ENCODE measurements around the gene TAOK1. TPM values are rescaled to one million over a fixed set of nuclear protein-coding genes. Genes with fewer than 3 reads are reported as not detected.
A peak's percentile ranks its signal among the peaks of the same experiment; 100 is the strongest.
"Not testable (repeated sequence)": the region's sequence is repeated elsewhere in the genome, so short reads cannot be mapped to it uniquely, and the experiment has no call there.

The TAOK1 gene
- total RNA-seq, result 10 to 100 TPM; 54.7 to 71.8 (median 64.9) TPM

DNA sequence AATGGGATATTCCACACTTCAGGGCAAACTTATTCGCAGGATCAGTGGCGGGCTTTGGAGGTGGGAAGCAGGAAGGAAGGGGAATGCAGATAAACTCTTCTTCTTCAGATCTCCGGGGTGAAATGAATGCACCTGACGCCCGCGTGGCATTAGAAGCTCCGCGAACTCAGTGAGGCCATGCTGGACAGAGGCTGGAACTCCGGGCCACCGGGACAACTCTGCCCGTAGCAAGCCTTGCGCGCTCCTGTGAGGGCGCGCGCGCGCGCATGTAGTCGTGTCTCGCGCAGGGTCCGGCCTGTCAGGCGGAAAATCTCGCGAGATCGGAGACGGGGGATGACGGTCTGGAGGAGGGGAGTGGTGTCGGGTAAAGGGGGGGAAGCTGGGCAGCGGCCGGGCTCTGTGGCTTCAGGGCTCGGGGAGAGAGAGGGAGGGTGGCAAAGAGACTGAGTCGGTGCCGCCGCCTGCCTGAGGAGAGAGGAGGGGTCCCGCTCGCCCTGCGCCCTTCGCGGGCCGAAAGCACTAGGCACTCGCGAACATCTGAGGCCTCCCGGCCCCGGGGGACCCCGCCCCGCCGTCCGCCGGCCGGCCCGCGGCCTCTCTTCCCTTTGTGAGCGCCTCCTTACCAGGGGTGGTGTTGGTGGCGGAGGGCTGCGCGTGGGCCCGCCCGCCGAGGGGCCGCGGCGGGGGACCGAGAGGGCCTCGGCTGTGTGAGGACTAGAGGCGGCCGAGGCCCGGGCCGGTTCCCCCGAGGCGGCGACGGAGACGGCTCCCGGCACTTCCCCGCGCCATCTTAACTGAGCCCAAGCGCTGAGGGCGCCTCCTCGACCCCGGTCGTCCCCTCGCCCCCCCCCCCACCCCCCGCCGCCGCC lies at the start of gene TAOK1:
Gene TAOK1, plus strand, starts transcription at position 382 of the 869 bp plus-strand sequence. CDS start 61,186 bp downstream, outside the sequence.
- peak within 1 kb of the TSS; percentile 92 for H3K4me3 ChIP-seq (ENCODE audit: low read depth, poor library complexity, severe bottlenecking)
- 1% methylated on average over 61 to 74 of the region's 87 CpGs for WGBS, 2 donors

DNA sequence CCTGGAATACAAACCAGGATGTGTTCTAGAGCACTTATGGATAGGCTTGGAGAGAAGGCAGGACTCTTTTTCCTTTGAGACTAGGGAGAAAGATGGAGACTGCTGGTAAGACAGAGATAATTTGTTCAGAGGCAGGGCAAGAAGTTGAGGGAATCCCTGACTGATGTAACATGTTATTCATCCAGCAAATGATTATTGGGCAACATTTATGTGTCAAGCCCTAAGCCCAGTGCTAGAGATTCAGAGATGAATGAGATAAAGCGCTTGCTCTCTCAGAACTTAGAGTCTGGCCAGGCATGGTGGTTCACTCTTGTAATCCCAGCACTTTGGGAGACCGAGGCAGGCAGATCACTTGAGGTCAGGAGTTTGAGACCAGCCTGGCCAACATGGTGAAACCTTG lies 48.4 kb upstream of the TAOK1 start:
- no peak overlapping the region for H3K4me3 ChIP-seq (ENCODE audit: low read depth, poor library complexity, severe bottlenecking)
- 80 to 84% methylated on average over 2 of the region's 2 CpGs for WGBS, 2 donors
- DNase-seq (ENCODE audit: low spot score in 2 of 2), result no peak
- no peak for TF ChIP-seq POLR2A (IDR thresholded peaks at IDR 0.05)
- TF ChIP-seq, protein P1, sequence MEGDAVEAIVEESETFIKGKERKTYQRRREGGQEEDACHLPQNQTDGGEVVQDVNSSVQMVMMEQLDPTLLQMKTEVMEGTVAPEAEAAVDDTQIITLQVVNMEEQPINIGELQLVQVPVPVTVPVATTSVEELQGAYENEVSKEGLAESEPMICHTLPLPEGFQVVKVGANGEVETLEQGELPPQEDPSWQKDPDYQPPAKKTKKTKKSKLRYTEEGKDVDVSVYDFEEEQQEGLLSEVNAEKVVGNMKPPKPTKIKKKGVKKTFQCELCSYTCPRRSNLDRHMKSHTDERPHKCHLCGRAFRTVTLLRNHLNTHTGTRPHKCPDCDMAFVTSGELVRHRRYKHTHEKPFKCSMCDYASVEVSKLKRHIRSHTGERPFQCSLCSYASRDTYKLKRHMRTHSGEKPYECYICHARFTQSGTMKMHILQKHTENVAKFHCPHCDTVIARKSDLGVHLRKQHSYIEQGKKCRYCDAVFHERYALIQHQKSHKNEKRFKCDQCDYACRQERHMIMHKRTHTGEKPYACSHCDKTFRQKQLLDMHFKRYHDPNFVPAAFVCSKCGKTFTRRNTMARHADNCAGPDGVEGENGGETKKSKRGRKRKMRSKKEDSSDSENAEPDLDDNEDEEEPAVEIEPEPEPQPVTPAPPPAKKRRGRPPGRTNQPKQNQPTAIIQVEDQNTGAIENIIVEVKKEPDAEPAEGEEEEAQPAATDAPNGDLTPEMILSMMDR (IDR thresholded peaks at IDR 0.05), result no peak
- intact Hi-C loops (cut with DNase I; ENCODE audit: low total_unique reads), result no loop called here

More for the DNA sequence above, at the start of gene TAOK1:
- peak; percentile 98 to 100 for DNase-seq (ENCODE audit: low spot score in 2 of 2)
- intact Hi-C loops (cut with DNase I; ENCODE audit: low total_unique reads), result no loop called here
- peak in 1 of 2 donors; percentile 60 for TF ChIP-seq POLR2A (IDR thresholded peaks at IDR 0.05)
- TF ChIP-seq, protein P1 (IDR thresholded peaks at IDR 0.05), result no peak

DNA sequence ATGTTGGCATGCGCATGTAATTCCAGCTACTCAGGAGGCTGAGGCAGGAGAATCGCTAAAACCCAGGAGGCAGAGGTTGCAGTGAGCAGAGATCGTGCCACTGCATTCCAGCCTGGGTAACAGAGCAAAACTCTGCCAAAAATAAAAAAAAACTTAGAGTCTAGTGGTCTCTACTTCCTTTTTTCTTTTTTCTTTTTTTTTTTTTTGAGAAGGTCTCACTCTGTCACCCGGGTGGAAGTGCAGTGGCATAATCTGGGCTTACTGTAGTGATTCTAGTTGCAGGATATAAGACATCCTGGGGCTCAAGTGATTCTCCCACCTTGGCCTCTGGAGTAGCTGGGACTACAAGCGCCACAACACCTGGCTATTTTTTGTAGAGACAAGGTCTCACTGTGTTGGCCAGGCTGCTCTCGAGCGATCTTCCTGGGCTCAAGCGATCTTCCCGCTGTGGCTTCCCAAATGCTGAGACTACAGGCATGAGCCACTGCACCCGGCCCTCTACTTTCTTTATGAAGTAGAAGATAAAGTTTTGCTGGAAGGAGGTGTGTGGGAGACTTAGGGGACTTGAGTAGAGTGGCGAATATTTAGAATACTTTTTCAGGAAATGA lies 47.9 kb upstream of the TAOK1 start:
- no peak overlapping the region for H3K4me3 ChIP-seq (ENCODE audit: low read depth, poor library complexity, severe bottlenecking)
- TF ChIP-seq POLR2A (IDR thresholded peaks at IDR 0.05), result no peak
- TF ChIP-seq, protein P1 (IDR thresholded peaks at IDR 0.05), result no peak
- WGBS, 2 donors, result 82% methylated on average over 11 of the region's 11 CpGs
- peak in 1 of 2 donors; percentile 56 for DNase-seq (ENCODE audit: low spot score in 2 of 2)
- intact Hi-C loops (cut with DNase I; ENCODE audit: low total_unique reads), result no loop called here

DNA sequence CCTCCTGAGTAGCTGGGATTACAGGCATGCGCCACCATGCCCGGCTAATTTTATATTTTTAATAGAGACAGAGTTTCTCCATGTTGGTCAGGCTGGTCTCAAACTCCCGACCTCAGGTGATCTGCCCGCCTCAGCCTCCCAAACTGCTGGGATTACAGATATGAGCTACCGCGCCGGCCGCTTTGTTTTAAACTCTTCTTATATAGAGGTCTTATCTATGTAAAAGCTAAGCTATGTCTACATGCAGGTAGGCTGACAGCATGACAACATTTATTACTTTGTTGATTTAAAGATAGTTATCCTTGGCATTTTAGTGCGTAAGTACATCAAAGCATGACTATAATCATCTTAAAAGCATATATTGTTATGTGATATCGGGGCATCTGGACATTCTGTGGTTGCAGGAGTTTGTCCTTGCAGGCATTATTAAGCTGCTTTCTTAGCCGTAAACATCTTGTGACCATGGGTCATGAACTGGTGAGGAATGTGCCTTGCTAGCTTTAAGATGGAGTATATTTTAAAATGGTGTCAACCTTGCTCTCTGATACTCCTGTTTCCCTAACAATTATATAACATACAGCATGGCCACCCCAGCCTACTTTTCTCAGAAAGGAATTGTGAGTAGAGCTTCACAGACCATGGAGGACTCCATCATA lies 45.8 kb upstream of the TAOK1 start:
- WGBS, 2 donors, result 88% methylated on average over 11 of the region's 11 CpGs
- no peak overlapping the region for H3K4me3 ChIP-seq (ENCODE audit: low read depth, poor library complexity, severe bottlenecking)
- peak in 1 of 2 donors; percentile 32 for DNase-seq (ENCODE audit: low spot score in 2 of 2)
- TF ChIP-seq, protein P1 (IDR thresholded peaks at IDR 0.05), result no peak
- TF ChIP-seq POLR2A (IDR thresholded peaks at IDR 0.05), result no peak
- intact Hi-C loops (cut with DNase I; ENCODE audit: low total_unique reads), result no loop called here

DNA sequence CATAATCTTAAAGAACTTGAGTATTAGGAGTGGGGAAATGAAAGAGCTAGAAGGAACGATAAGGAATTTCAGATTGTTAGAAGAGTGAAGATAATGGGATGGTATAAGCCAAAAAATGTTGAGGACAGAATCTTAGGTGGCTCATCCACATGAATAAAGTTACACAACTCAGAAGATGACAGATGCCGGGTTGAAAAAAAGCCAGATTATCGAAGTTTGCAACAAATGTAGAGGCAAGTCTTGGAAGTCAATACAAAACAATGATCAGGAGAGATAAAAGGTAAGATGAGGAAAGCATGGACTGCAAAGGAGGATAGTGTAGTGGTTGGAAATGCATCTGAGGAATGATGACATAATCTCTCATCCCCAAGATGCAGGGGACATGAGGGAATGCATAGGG lies 45.1 kb upstream of the TAOK1 start:
- TF ChIP-seq, protein P1 (IDR thresholded peaks at IDR 0.05), result no peak
- intact Hi-C loops (cut with DNase I; ENCODE audit: low total_unique reads), result no loop called here
- no peak overlapping the region for H3K4me3 ChIP-seq (ENCODE audit: low read depth, poor library complexity, severe bottlenecking)
- no peak for DNase-seq (ENCODE audit: low spot score in 2 of 2)
- WGBS, 2 donors, result 80 to 84% methylated on average over 3 of the region's 3 CpGs

DNA sequence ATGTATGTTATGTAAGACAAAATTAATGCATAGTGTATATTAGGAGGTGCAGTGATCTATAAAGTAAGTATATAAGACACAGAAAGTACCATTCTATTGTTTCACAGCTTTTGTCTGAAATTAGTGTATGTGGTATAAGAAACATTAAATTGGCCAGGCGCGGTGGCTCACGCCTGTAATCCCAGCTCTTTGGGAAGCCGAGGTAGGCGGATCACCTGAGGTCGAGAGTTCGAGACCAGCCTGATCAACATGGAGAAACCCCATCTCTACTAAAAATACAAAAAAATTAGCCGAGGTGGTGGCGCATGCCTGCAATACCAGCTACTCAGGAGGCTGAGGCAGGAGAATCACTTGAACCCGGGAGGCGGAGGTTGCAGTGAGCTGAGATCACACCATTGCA lies 44.7 kb upstream of the TAOK1 start:
- DNase-seq (ENCODE audit: low spot score in 2 of 2), result peak in 1 of 2 donors; percentile 76
- 92 to 95% methylated on average over 11 of the region's 11 CpGs for WGBS, 2 donors
- H3K4me3 ChIP-seq (ENCODE audit: low read depth, poor library complexity, severe bottlenecking); intact Hi-C loops (cut with DNase I; ENCODE audit: low total_unique reads): not testable (repeated sequence)
